Progenitor cell of endocrine pancreas (in vitro differentiated cells): ENCODE results near the gene SLC25A13. TPM values are rescaled to one million over a fixed set of nuclear protein-coding genes. Genes with fewer than 3 reads are reported as not detected.

Experiments used
- DNase-seq: peaks from one replicate; pipeline ENCODE4 v3.0.0; 2021; ENCODE audit warnings: low spot score; ENCODE audit not compliant: unreplicated experiment
- H3K27ac Mint-ChIP-seq: 2 replicates; pipeline ENCODE4 v1.8.0; 2021; ENCODE audit warnings: mild to moderate bottlenecking, moderate library complexity, mixed read lengths
- H3K27me3 Mint-ChIP-seq: 2 replicates; pipeline ENCODE4 v1.8.0; 2021; ENCODE audit warnings: mixed read lengths
- H3K36me3 Mint-ChIP-seq: 2 replicates; pipeline ENCODE4 v1.8.0; 2022; ENCODE audit warnings: mixed read lengths; ENCODE audit not compliant: insufficient read depth
- H3K4me1 Mint-ChIP-seq: 2 replicates; pipeline ENCODE4 v1.8.0; 2021; ENCODE audit warnings: low read depth, mixed read lengths
- H3K4me3 Mint-ChIP-seq: 2 replicates; pipeline ENCODE4 v1.8.0; 2021; ENCODE audit warnings: low read depth, mild to moderate bottlenecking, moderate library complexity, mixed read lengths
- H3K9me3 Mint-ChIP-seq: 2 replicates; pipeline ENCODE4 v1.8.0; 2021; ENCODE audit warnings: low read depth, mixed read lengths
- total RNA-seq: library from RNA; stranded (reverse); gene quantifications from 2 replicates; pipeline ENCODE4 v1.2.1, GENCODE V29; 2021
- TF ChIP-seq, protein P1 (sequence below): fragments of 200-600 bp; sonication (generic); IDR thresholded peaks from one replicate; pipeline ENCODE4 v1.5.0; 2021; ENCODE audit warnings: antibody characterized with exemption, mild to moderate bottlenecking; ENCODE audit not compliant: unreplicated experiment

The SLC25A13 gene
- total RNA-seq, 1 donor from 2014 or later = 54.0 TPM

DNA sequence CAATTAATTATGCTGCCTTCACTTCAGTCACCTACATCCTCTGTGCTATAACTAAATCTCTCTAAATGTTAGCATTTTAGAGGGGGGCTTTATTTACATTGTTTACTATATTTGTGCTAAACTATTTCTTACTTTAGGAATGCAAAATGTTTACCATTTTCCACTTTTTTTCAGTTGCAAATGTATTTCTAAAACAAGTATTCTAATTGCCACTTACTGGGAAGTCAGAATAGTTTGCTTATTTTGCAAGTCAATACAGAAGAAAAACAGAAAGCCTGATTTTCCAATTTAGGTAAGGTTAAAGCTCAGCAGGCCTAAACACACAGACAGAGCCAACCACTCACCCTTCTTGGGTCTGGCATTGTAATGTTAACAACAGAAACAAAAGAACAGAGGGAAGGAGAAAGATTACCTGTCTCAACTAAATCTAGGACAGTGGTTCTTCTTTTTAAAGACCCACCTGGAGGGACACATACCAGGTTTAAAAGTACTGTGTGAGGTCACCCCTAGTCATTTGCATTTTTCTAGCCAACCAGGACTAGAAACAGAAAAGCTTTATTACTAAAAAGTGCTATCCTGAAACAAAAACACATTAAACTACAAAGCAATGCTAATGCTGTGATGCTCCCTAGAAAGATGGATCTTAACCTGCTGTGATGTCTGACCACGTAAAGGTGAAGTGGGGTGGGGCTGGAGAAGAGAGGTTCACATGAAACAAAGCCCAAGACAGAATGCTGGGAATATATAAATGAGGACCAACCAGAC is 178.2 kb downstream of the SLC25A13 start:
- Mint-ChIP-seq H3K4me1 (peaks cover 11% of the 10 kb centered on the region), H3K4me3 (no peak overlapping the region), H3K9me3 (peaks cover 3% of the 10 kb centered on the region), H3K36me3 (peaks cover 16% of the 10 kb centered on the region), H3K27me3 (no peaks in the 10 kb centered on the region), H3K27ac (peak overlapping the region; percentile 67)
- TF ChIP-seq, protein P1, sequence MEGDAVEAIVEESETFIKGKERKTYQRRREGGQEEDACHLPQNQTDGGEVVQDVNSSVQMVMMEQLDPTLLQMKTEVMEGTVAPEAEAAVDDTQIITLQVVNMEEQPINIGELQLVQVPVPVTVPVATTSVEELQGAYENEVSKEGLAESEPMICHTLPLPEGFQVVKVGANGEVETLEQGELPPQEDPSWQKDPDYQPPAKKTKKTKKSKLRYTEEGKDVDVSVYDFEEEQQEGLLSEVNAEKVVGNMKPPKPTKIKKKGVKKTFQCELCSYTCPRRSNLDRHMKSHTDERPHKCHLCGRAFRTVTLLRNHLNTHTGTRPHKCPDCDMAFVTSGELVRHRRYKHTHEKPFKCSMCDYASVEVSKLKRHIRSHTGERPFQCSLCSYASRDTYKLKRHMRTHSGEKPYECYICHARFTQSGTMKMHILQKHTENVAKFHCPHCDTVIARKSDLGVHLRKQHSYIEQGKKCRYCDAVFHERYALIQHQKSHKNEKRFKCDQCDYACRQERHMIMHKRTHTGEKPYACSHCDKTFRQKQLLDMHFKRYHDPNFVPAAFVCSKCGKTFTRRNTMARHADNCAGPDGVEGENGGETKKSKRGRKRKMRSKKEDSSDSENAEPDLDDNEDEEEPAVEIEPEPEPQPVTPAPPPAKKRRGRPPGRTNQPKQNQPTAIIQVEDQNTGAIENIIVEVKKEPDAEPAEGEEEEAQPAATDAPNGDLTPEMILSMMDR = no peak
- DNase-seq = no peak

GRCh38 chr7:96136600-96137239 is 185.2 kb downstream of the SLC25A13 start:
- Mint-ChIP-seq H3K27ac (no peak overlapping the region), H3K4me1 (peaks cover 7% of the 10 kb centered on the region), H3K27me3 (no peaks in the 10 kb centered on the region), H3K9me3 (peaks cover 7% of the 10 kb centered on the region), H3K36me3 (peaks cover 17% of the 10 kb centered on the region), H3K4me3 (no peak overlapping the region)
- TF ChIP-seq, protein P1 = no peak
- DNase-seq = no peak

DNA sequence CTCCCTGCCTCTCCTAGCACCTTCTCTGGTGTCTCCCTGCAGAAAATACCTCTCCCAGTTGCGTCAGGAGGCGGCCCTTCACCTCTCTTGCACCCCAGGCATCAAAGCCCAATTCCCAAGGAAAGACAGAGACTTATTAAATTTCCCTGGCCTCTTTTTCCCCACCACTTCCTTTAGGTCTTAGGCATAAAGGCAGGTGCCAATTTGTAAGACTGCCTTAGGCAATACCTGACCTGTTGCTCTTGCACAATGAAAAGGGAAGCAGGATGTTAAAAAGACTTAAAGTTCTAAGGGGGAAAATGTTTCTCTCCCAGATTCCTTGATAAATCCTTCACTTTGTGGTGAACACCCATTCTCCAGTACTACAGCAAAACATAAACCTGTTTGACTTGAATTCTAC is 186.7 kb downstream of the SLC25A13 start:
- peaks cover 7% of the 10 kb centered on the region for H3K4me1 Mint-ChIP-seq
- H3K27ac Mint-ChIP-seq = peak overlapping the region; percentile 5
- TF ChIP-seq, protein P1 = no peak
- DNase-seq = no peak
- H3K27me3 Mint-ChIP-seq = no peaks in the 10 kb centered on the region
- no peak overlapping the region for H3K4me3 Mint-ChIP-seq
- peaks cover 4% of the 10 kb centered on the region for H3K9me3 Mint-ChIP-seq
- H3K36me3 Mint-ChIP-seq = peaks cover 13% of the 10 kb centered on the region

DNA sequence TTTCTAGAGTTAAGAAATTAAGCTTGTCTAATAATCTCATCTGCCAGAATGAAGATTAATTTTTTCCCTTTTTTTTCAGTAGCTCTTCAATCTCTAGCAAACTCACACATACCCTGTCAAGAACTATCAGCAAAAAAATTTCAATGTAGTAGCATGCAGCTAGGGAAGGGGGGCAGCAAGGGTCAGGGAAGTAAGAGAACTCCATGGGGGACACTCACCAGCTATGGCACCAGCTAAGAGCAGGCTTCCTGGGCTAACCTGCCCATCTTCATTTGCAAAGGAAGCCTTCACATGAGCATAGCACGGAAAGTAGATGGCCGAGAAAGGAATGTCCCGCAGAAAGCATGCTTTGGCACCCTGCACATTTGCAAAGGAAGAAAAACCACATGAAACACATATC is 190.4 kb downstream of the SLC25A13 start:
- peak overlapping the region; percentile 22 for H3K27ac Mint-ChIP-seq
- H3K9me3 Mint-ChIP-seq = no peaks in the 10 kb centered on the region
- peaks cover 8% of the 10 kb centered on the region for H3K4me1 Mint-ChIP-seq
- H3K27me3 Mint-ChIP-seq = no peaks in the 10 kb centered on the region
- no peak overlapping the region for H3K4me3 Mint-ChIP-seq
- no peak for DNase-seq
- H3K36me3 Mint-ChIP-seq = peaks cover 9% of the 10 kb centered on the region
- TF ChIP-seq, protein P1 = no peak

DNA sequence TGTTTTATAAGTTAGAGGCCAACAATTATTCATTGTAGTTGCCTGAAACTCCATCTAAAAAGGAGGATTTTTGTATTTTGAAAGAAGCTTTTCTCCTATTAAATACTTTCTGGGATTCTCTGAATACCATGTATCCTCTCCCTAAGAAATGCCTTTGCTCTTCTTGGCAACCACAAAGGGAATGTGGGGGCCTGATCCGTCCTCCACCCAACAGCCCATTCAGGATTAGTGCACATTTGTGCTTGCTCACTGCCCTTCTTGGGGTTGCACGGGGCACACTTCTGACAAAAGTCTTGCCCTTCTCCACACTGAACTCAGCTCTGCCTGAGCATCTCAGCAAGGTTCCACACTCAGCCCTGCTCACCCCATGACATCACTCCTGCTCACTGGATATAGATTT is 194.2 kb downstream of the SLC25A13 start:
- H3K9me3 Mint-ChIP-seq = no peaks in the 10 kb centered on the region
- no peak for DNase-seq
- no peak overlapping the region for H3K4me3 Mint-ChIP-seq
- TF ChIP-seq, protein P1 = no peak
- H3K4me1 Mint-ChIP-seq = peaks cover 9% of the 10 kb centered on the region
- no peak overlapping the region for H3K27ac Mint-ChIP-seq
- no peaks in the 10 kb centered on the region for H3K27me3 Mint-ChIP-seq
- peaks cover 7% of the 10 kb centered on the region for H3K36me3 Mint-ChIP-seq
